Measurements from ENCODE around the gene SRSF5. TPM values are rescaled to one million over a fixed set of nuclear protein-coding genes. Genes with fewer than 3 reads are reported as not detected.
A peak's percentile ranks its signal among the peaks of the same experiment; 100 is the strongest.

The SRSF5 gene
- total and polyA plus RNA-seq, 2 of the 13 experiments (the other 11 are each of a cell fraction or from before 2014, with no cell fraction given) = 189 to 277 TPM

DNA sequence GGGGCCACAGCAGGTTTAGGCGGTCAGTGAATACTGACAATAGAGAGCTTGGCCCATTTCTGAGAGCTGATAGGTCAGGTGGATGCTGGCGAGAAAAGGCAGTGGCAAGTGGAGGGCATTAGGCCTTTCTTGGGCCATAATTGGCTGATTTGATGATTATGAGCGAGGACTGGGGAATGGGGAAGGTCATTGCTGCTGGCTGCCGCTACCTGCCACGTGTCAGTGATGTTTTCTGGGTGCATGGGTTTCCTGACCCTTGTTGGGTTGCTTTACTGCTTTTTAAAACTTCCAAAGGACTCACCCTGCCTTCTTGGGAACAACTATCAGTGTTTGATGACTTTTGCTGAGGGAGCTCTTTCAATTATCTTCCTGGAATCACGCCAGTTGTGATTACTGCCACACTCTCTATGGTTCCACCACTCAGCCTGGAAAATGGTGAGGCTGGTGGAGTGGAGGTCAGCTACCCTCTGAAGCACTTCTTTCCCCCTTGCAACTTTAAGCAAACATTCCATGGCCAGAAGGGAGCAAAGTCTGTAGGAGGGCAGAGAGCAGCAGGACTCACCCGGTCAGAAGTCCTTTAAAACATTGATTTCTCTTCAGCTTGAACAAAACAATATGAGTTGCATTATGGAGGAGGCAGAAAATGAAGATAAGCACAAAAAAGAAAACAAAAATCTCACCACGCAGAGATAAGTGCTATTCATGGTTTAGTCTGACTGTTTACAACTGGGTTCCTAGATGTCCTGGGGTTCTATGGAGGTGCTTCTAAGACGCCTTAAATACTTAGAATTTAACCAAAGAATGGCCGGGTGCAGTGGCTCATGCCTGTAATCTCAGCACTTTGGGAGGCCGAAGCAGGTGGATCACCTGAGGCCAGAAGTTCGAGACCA, 42.2 kb downstream of the SRSF5 start (continued):
- TF ChIP-seq, protein P1, sequence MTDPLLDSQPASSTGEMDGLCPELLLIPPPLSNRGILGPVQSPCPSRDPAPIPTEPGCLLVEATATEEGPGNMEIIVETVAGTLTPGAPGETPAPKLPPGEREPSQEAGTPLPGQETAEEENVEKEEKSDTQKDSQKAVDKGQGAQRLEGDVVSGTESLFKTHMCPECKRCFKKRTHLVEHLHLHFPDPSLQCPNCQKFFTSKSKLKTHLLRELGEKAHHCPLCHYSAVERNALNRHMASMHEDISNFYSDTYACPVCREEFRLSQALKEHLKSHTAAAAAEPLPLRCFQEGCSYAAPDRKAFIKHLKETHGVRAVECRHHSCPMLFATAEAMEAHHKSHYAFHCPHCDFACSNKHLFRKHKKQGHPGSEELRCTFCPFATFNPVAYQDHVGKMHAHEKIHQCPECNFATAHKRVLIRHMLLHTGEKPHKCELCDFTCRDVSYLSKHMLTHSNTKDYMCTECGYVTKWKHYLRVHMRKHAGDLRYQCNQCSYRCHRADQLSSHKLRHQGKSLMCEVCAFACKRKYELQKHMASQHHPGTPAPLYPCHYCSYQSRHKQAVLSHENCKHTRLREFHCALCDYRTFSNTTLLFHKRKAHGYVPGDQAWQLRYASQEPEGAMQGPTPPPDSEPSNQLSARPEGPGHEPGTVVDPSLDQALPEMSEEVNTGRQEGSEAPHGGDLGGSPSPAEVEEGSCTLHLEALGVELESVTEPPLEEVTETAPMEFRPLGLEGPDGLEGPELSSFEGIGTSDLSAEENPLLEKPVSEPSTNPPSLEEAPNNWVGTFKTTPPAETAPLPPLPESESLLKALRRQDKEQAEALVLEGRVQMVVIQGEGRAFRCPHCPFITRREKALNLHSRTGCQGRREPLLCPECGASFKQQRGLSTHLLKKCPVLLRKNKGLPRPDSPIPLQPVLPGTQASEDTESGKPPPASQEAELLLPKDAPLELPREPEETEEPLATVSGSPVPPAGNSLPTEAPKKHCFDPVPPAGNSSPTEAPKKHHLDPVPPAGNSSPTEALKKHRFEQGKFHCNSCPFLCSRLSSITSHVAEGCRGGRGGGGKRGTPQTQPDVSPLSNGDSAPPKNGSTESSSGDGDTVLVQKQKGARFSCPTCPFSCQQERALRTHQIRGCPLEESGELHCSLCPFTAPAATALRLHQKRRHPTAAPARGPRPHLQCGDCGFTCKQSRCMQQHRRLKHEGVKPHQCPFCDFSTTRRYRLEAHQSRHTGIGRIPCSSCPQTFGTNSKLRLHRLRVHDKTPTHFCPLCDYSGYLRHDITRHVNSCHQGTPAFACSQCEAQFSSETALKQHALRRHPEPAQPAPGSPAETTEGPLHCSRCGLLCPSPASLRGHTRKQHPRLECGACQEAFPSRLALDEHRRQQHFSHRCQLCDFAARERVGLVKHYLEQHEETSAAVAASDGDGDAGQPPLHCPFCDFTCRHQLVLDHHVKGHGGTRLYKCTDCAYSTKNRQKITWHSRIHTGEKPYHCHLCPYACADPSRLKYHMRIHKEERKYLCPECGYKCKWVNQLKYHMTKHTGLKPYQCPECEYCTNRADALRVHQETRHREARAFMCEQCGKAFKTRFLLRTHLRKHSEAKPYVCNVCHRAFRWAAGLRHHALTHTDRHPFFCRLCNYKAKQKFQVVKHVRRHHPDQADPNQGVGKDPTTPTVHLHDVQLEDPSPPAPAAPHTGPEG (CRISPR knock-in tag; IDR thresholded peaks at IDR 0.05) = no peak
- TF ChIP-seq NRL (CRISPR knock-in tag; IDR thresholded peaks at IDR 0.05; ENCODE audit: borderline replicate concordance) (no peak), ZNF350 (CRISPR knock-in tag; IDR thresholded peaks at IDR 0.05; ENCODE audit: borderline replicate concordance, low read depth) (no peak), ZNF776 (CRISPR knock-in tag; IDR thresholded peaks at IDR 0.05) (no peak), ZNF570 (CRISPR knock-in tag; IDR thresholded peaks at IDR 0.05; ENCODE audit: borderline replicate concordance) (no peak), ZNF446 (CRISPR knock-in tag; IDR thresholded peaks at IDR 0.05) (no peak), ZNF883 (CRISPR knock-in tag; IDR thresholded peaks at IDR 0.05; ENCODE audit: not compliant biosample characterization) (no peak), AHR (CRISPR knock-in tag; IDR thresholded peaks at IDR 0.05) (no peak), ZFP90 (CRISPR knock-in tag; IDR thresholded peaks at IDR 0.05; ENCODE audit: borderline replicate concordance) (peak; percentile 77; the same call in 1 of the 2 replicates), ZNF550 (CRISPR knock-in tag; IDR thresholded peaks at IDR 0.05; ENCODE audit: borderline replicate concordance) (no peak), RCOR2 (CRISPR knock-in tag; IDR thresholded peaks at IDR 0.05) (peak; percentile 83)
- TF ChIP-seq, protein P2, sequence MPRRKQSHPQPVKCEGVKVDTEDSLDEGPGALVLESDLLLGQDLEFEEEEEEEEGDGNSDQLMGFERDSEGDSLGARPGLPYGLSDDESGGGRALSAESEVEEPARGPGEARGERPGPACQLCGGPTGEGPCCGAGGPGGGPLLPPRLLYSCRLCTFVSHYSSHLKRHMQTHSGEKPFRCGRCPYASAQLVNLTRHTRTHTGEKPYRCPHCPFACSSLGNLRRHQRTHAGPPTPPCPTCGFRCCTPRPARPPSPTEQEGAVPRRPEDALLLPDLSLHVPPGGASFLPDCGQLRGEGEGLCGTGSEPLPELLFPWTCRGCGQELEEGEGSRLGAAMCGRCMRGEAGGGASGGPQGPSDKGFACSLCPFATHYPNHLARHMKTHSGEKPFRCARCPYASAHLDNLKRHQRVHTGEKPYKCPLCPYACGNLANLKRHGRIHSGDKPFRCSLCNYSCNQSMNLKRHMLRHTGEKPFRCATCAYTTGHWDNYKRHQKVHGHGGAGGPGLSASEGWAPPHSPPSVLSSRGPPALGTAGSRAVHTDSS (CRISPR knock-in tag; conservative IDR thresholded peaks at IDR 0.05) = no peak
- TF ChIP-seq, protein P3, sequence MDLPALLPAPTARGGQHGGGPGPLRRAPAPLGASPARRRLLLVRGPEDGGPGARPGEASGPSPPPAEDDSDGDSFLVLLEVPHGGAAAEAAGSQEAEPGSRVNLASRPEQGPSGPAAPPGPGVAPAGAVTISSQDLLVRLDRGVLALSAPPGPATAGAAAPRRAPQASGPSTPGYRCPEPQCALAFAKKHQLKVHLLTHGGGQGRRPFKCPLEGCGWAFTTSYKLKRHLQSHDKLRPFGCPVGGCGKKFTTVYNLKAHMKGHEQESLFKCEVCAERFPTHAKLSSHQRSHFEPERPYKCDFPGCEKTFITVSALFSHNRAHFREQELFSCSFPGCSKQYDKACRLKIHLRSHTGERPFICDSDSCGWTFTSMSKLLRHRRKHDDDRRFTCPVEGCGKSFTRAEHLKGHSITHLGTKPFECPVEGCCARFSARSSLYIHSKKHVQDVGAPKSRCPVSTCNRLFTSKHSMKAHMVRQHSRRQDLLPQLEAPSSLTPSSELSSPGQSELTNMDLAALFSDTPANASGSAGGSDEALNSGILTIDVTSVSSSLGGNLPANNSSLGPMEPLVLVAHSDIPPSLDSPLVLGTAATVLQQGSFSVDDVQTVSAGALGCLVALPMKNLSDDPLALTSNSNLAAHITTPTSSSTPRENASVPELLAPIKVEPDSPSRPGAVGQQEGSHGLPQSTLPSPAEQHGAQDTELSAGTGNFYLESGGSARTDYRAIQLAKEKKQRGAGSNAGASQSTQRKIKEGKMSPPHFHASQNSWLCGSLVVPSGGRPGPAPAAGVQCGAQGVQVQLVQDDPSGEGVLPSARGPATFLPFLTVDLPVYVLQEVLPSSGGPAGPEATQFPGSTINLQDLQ (CRISPR knock-in tag; IDR thresholded peaks at IDR 0.05) = no peak
- TF ChIP-seq, protein P4, sequence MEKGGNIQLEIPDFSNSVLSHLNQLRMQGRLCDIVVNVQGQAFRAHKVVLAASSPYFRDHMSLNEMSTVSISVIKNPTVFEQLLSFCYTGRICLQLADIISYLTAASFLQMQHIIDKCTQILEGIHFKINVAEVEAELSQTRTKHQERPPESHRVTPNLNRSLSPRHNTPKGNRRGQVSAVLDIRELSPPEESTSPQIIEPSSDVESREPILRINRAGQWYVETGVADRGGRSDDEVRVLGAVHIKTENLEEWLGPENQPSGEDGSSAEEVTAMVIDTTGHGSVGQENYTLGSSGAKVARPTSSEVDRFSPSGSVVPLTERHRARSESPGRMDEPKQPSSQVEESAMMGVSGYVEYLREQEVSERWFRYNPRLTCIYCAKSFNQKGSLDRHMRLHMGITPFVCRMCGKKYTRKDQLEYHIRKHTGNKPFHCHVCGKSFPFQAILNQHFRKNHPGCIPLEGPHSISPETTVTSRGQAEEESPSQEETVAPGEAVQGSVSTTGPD (CRISPR knock-in tag; IDR thresholded peaks at IDR 0.05) = peak; percentile 91

Measured in HepG2 (cell line).